Ishikawa (cell line): ENCODE data around the gene GAS2.

Experiments
- CREB1 ChIP-seq: IDR thresholded peaks from 2 replicates; pipeline ENCODE4 v1.6.1; 2012; ENCODE audit warnings: low read depth
- EGR1 ChIP-seq: IDR thresholded peaks from 2 replicates; pipeline ENCODE4 v1.6.1; 2012
- EP300 ChIP-seq: IDR thresholded peaks from 2 replicates; pipeline ENCODE4 v1.6.1; 2012; ENCODE audit warnings: borderline replicate concordance
- FOXM1 ChIP-seq: IDR thresholded peaks from 2 replicates; pipeline ENCODE4 v1.6.1; 2012; ENCODE audit warnings: low read depth, borderline replicate concordance
- RAD21 ChIP-seq: IDR thresholded peaks from 2 replicates; pipeline ENCODE4 v1.6.1; 2012; ENCODE audit warnings: low read depth
- TAF1 ChIP-seq: IDR thresholded peaks from 2 replicates; pipeline ENCODE4 v1.6.1; 2012; ENCODE audit warnings: low read depth, mild to moderate bottlenecking
- TCF12 ChIP-seq: IDR thresholded peaks from 2 replicates; pipeline ENCODE4 v1.6.1; 2012; ENCODE audit warnings: low read depth
- YY1 ChIP-seq: IDR thresholded peaks from 2 replicates; pipeline ENCODE4 v1.6.1; 2012; ENCODE audit warnings: low read depth
- ZBTB7A ChIP-seq: IDR thresholded peaks from 2 replicates; pipeline ENCODE4 v1.6.1; 2012; ENCODE audit warnings: low read depth
- TF ChIP-seq, protein P1 (sequence below): IDR thresholded peaks from 2 replicates; pipeline ENCODE4 v1.6.1; 2012
- TF ChIP-seq, protein P2 (sequence below): IDR thresholded peaks from 2 replicates; pipeline ENCODE4 v1.6.1; 2012; ENCODE audit warnings: low read depth, mild to moderate bottlenecking

DNA sequence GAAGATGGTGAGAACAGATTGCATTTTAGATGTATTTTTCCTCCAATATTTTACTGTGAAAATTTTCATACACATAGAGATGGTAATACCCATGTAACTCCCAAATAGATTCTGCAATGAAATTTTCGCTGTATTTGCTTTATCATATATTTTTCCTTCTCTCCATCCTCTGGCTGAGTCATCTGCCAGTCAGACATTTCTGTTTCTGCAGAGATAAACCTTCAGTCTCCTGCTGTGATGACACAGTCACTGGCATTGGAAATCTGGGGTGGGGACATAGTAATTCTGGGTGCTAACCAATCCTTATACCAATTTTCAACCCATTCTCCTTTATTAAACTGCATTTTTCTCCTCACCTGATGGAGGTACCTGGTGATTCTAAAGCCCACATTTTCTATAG lies 129.5 kb downstream of the GAS2 start:
- TF ChIP-seq, protein P1, sequence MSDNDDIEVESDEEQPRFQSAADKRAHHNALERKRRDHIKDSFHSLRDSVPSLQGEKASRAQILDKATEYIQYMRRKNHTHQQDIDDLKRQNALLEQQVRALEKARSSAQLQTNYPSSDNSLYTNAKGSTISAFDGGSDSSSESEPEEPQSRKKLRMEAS: no peak
- TF ChIP-seq ZBTB7A (no peak), EGR1 (no peak), EP300 (no peak), RAD21 (no peak), TAF1 (no peak), YY1 (no peak), FOXM1 (no peak), CREB1 (no peak), TCF12 (no peak)
- TF ChIP-seq, protein P2, sequence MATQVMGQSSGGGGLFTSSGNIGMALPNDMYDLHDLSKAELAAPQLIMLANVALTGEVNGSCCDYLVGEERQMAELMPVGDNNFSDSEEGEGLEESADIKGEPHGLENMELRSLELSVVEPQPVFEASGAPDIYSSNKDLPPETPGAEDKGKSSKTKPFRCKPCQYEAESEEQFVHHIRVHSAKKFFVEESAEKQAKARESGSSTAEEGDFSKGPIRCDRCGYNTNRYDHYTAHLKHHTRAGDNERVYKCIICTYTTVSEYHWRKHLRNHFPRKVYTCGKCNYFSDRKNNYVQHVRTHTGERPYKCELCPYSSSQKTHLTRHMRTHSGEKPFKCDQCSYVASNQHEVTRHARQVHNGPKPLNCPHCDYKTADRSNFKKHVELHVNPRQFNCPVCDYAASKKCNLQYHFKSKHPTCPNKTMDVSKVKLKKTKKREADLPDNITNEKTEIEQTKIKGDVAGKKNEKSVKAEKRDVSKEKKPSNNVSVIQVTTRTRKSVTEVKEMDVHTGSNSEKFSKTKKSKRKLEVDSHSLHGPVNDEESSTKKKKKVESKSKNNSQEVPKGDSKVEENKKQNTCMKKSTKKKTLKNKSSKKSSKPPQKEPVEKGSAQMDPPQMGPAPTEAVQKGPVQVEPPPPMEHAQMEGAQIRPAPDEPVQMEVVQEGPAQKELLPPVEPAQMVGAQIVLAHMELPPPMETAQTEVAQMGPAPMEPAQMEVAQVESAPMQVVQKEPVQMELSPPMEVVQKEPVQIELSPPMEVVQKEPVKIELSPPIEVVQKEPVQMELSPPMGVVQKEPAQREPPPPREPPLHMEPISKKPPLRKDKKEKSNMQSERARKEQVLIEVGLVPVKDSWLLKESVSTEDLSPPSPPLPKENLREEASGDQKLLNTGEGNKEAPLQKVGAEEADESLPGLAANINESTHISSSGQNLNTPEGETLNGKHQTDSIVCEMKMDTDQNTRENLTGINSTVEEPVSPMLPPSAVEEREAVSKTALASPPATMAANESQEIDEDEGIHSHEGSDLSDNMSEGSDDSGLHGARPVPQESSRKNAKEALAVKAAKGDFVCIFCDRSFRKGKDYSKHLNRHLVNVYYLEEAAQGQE: no peak
